HL-60 (cell line): ENCODE measurements around the gene VSX1.

Source experiments
- DNase-seq, 2 experiments: peaks; one replicate each; pipeline ENCODE4 v3.0.0-alpha.2; 2010 to 2020; ENCODE audit warnings: low read depth in 1 of 2, low spot score in 1 of 2
- H3K27ac ChIP-seq: fragments of 250-450 bp; sonication (Bioruptor Pico); replicated peaks from 2 replicates; pipeline ENCODE4 v1.5.1; 2020; ENCODE audit warnings: mild to moderate bottlenecking, moderate library complexity
- H3K27me3 ChIP-seq: fragments of 250-450 bp; sonication (Bioruptor Pico); 2 replicates; pipeline ENCODE4 v1.5.1; 2021; ENCODE audit warnings: mild to moderate bottlenecking, moderate library complexity; ENCODE audit not compliant: insufficient read depth, poor library complexity, severe bottlenecking
- H3K4me3 ChIP-seq: replicated peaks from 2 replicates; pipeline ENCODE4 v1.5.1; 2011; ENCODE audit warnings: mild to moderate bottlenecking, control low read depth, low read length; ENCODE audit not compliant: insufficient read depth
- CTCF ChIP-seq: IDR thresholded peaks from one replicate; pipeline ENCODE4 v1.5.1; 2011; ENCODE audit warnings: low read length, control low read depth, inconsistent platforms; ENCODE audit not compliant: insufficient read depth
- GABPA ChIP-seq: IDR thresholded peaks from 2 replicates; pipeline ENCODE4 v1.6.1; 2012; ENCODE audit warnings: low read depth
- POLR2AphosphoS5 ChIP-seq: IDR thresholded peaks from 2 replicates; pipeline ENCODE4 v1.6.1; 2012; ENCODE audit warnings: low read depth
- REST ChIP-seq: IDR thresholded peaks from 2 replicates; pipeline ENCODE4 v1.6.1; 2012; ENCODE audit warnings: low read depth; ENCODE audit not compliant: insufficient replicate concordance
- SPI1 ChIP-seq: IDR thresholded peaks from 2 replicates; pipeline ENCODE4 v1.6.1; 2012; ENCODE audit warnings: low read depth, mild to moderate bottlenecking, borderline replicate concordance

The VSX1 gene

GRCh38 chr20:25054995-25055629 is 26.8 kb downstream of the VSX1 start:
- DNase-seq, result no peak
- TF ChIP-seq CTCF, result no peak
- no peak for TF ChIP-seq POLR2AphosphoS5
- peak; percentile 91 for TF ChIP-seq REST
- Histone ChIP-seq H3K27me3 (no peaks in the 10 kb centered on the region), H3K27ac (no peak overlapping the region), H3K4me3 (no peak overlapping the region)

GRCh38 chr20:25054096-25054820 is 27.7 kb downstream of the VSX1 start:
- no peak for DNase-seq
- Histone ChIP-seq H3K27ac (peak overlapping the region; percentile 38; the same call in 1 of the 2 replicates), H3K27me3 (no peaks in the 10 kb centered on the region), H3K4me3 (no peak overlapping the region)
- no peak for TF ChIP-seq GABPA
- TF ChIP-seq CTCF, result no peak
- TF ChIP-seq SPI1, result peak; percentile 25; the same call in 1 of the 2 replicates

- no peaks in the 10 kb centered on the region for H3K27me3 ChIP-seq
- H3K4me3 ChIP-seq, result no peak overlapping the region
- TF ChIP-seq SPI1 (peak; percentile 38; the same call in 1 of the 2 replicates), CTCF (no peak), POLR2AphosphoS5 (no peak), REST (peak; percentile 69), GABPA (no peak)
- DNase-seq, result peak in 1 of 2 experiments; percentile 30
- H3K27ac ChIP-seq, result peak overlapping the region; percentile 38
Observed at GRCh38 chr20:25053255-25054031, 28.5 kb downstream of the VSX1 start.
